ENCODE measurements around the gene RASSF5. TPM values are rescaled to one million over a fixed set of nuclear protein-coding genes. Genes with fewer than 3 reads are reported as not detected.

RASSF5 gene
- polyA plus RNA-seq, 1 donor (not counting 4 experiments of a cell fraction or from before 2014, with no cell fraction given) = 2.4 TPM

GRCh38 chr1:206495493-206496046 lies 11.8 kb upstream of the RASSF5 start:
- dilution Hi-C loops (cut with MboI; ENCODE audit: extremely low pct_ligation_motif_present, low sequenced_read_pairs) = no loop called here
- no peak overlapping the region for H3K4me2 ChIP-seq (ENCODE audit: control insufficient read depth, extremely low read depth, insufficient read depth, low read depth, low read length)
- no peak overlapping the region for H3K9ac ChIP-seq (ENCODE audit: control insufficient read depth, extremely low read depth, insufficient read depth, low read length)
- no peak overlapping the region for H3K4me3 ChIP-seq (ENCODE audit: control insufficient read depth in 2 of 3, extremely low read depth in 1 of 3, insufficient read depth in 2 of 3, low read depth in 1 of 3, low read length in 3 of 3)
- no peaks in the 10 kb centered on the region for H3K79me2 ChIP-seq (ENCODE audit: control insufficient read depth, insufficient read depth, low read length)
- H3K9me1 ChIP-seq (ENCODE audit: control insufficient read depth, extremely low read depth, insufficient read depth, low read length) = no peaks in the 10 kb centered on the region
- no peaks in the 10 kb centered on the region for H3K9me3 ChIP-seq (ENCODE audit: control insufficient read depth, low read depth, low read length)
- no peak for DNase-seq (ENCODE audit: low read depth, low spot score)
- H3K36me3 ChIP-seq (ENCODE audit: control insufficient read depth in 2 of 2, extremely low read depth in 1 of 2, insufficient read depth in 2 of 2, low read length in 2 of 2) = peaks cover 5 to 23% of the 10 kb centered on the region in 2 experiments
- no peak for FAIRE-seq
- peaks cover 11% of the 10 kb centered on the region for H3K4me1 ChIP-seq (ENCODE audit: control insufficient read depth, extremely low read depth, insufficient read depth, low read length)
- no peaks in the 10 kb centered on the region for H3K27me3 ChIP-seq (ENCODE audit: control insufficient read depth, extremely low read depth, insufficient read depth, low read length)
- H4K20me1 ChIP-seq (ENCODE audit: control insufficient read depth, extremely low read depth, insufficient read depth, low read length) = no peaks in the 10 kb centered on the region
- TF ChIP-seq CTCF (optimal IDR thresholded peaks at IDR 0.05 in 1 of 3, IDR thresholded peaks at IDR 0.05 in 1 of 3, conservative IDR thresholded peaks at IDR 0.05 in 1 of 3; ENCODE audit: extremely low read depth in 1 of 3, insufficient read depth in 2 of 3, low read length in 3 of 3) (no peak), EZH2 (IDR thresholded peaks at IDR 0.05; ENCODE audit: low read length) (no peak)
- H2AFZ ChIP-seq (ENCODE audit: control insufficient read depth, low read length) = no peak overlapping the region
- no peak overlapping the region for H3K27ac ChIP-seq (ENCODE audit: control insufficient read depth, insufficient read depth, low read length)

- no peak overlapping the region for H3K4me2 ChIP-seq (ENCODE audit: control insufficient read depth, extremely low read depth, insufficient read depth, low read depth, low read length)
- H3K27ac ChIP-seq (ENCODE audit: control insufficient read depth, insufficient read depth, low read length) = no peak overlapping the region
- dilution Hi-C loops (cut with MboI; ENCODE audit: extremely low pct_ligation_motif_present, low sequenced_read_pairs) = no loop called here
- no peaks in the 10 kb centered on the region for H4K20me1 ChIP-seq (ENCODE audit: control insufficient read depth, extremely low read depth, insufficient read depth, low read length)
- H3K27me3 ChIP-seq (ENCODE audit: control insufficient read depth, extremely low read depth, insufficient read depth, low read length) = no peaks in the 10 kb centered on the region
- no peak for DNase-seq (ENCODE audit: low read depth, low spot score)
- H3K9me1 ChIP-seq (ENCODE audit: control insufficient read depth, extremely low read depth, insufficient read depth, low read length) = no peaks in the 10 kb centered on the region
- H3K79me2 ChIP-seq (ENCODE audit: control insufficient read depth, insufficient read depth, low read length) = no peaks in the 10 kb centered on the region
- no peak overlapping the region for H2AFZ ChIP-seq (ENCODE audit: control insufficient read depth, low read length)
- TF ChIP-seq EZH2 (IDR thresholded peaks at IDR 0.05; ENCODE audit: low read length) (no peak), CTCF (optimal IDR thresholded peaks at IDR 0.05 in 1 of 3, IDR thresholded peaks at IDR 0.05 in 1 of 3, conservative IDR thresholded peaks at IDR 0.05 in 1 of 3; ENCODE audit: extremely low read depth in 1 of 3, insufficient read depth in 2 of 3, low read length in 3 of 3) (no peak)
- H3K9ac ChIP-seq (ENCODE audit: control insufficient read depth, extremely low read depth, insufficient read depth, low read length) = no peak overlapping the region
- peaks cover 5 to 21% of the 10 kb centered on the region in 2 experiments for H3K36me3 ChIP-seq (ENCODE audit: control insufficient read depth in 2 of 2, extremely low read depth in 1 of 2, insufficient read depth in 2 of 2, low read length in 2 of 2)
- H3K4me3 ChIP-seq (ENCODE audit: control insufficient read depth in 2 of 3, extremely low read depth in 1 of 3, insufficient read depth in 2 of 3, low read depth in 1 of 3, low read length in 3 of 3) = no peak overlapping the region
- FAIRE-seq = no peak
- peaks cover 11% of the 10 kb centered on the region for H3K4me1 ChIP-seq (ENCODE audit: control insufficient read depth, extremely low read depth, insufficient read depth, low read length)
- H3K9me3 ChIP-seq (ENCODE audit: control insufficient read depth, low read depth, low read length) = no peaks in the 10 kb centered on the region
These were observed 11.1 kb upstream of the RASSF5 start for GRCh38 chr1:206496131-206496793.

Measured in keratinocyte (primary cell).